DMS79 treated with DMSO at 0.1 percent for 48 hours (cell line): Measurements from ENCODE around the gene PRDM13.
"Not testable (repeated sequence)": the region's sequence is repeated elsewhere in the genome, so short reads cannot be mapped to it uniquely, and the experiment has no call there.

Experiments used
- DNase-seq: peaks from one replicate; lab custom pipeline; 2025; lab: John Stamatoyannopoulos, UW

Gene PRDM13

GRCh38 chr6:99603421-99604165 is 3.0 kb upstream of the PRDM13 start:
- DNase-seq, result peak; percentile 20

GRCh38 chr6:99604166-99605073 is 2.2 kb upstream of the PRDM13 start:
- DNase-seq, result no peak

GRCh38 chr6:99605074-99605734 is 1.4 kb upstream of the PRDM13 start:
- DNase-seq, result no peak

GRCh38 chr6:99605911-99606655 is 550 bp upstream of the PRDM13 start:
- no peak for DNase-seq

- no peak for DNase-seq
These were observed 893 bp downstream of the PRDM13 start for GRCh38 chr6:99607416-99608036.

- no peak for DNase-seq
These were observed 1.6 kb downstream of the PRDM13 start for GRCh38 chr6:99608059-99608885.

GRCh38 chr6:99608886-99609482 is 2.4 kb downstream of the PRDM13 start:
- DNase-seq, result no peak

GRCh38 chr6:99609905-99610489 is 3.4 kb downstream of the PRDM13 start:
- DNase-seq, result no peak

GRCh38 chr6:99611148-99611547 is 4.5 kb downstream of the PRDM13 start:
- DNase-seq, result no peak

- no peak for DNase-seq
These were observed 6.1 kb downstream of the PRDM13 start for GRCh38 chr6:99612551-99613408.

GRCh38 chr6:99613409-99613704 is 6.7 kb downstream of the PRDM13 start:
- peak; percentile 36 for DNase-seq

GRCh38 chr6:99613705-99614429 is 7.2 kb downstream of the PRDM13 start:
- peak; percentile 36 for DNase-seq

- peak; percentile 31 for DNase-seq
These were observed 8.0 kb downstream of the PRDM13 start for GRCh38 chr6:99614430-99615186.

- no peak for DNase-seq
These were observed 10.5 kb downstream of the PRDM13 start for GRCh38 chr6:99617131-99617530.

GRCh38 chr6:99618649-99619408 is 12.2 kb downstream of the PRDM13 start:
- DNase-seq, result no peak

GRCh38 chr6:99619409-99619762 is 12.8 kb downstream of the PRDM13 start:
- no peak for DNase-seq

GRCh38 chr6:99622044-99622443 is 15.4 kb downstream of the PRDM13 start:
- not testable (repeated sequence) for DNase-seq
